GM04504 (cell line): Measurements from ENCODE around the gene GRAMD1B.
"Not testable (repeated sequence)": the region's sequence is repeated elsewhere in the genome, so short reads cannot be mapped to it uniquely, and the experiment has no call there.

Experiments used
- DNase-seq: peaks from one replicate; pipeline ENCODE4 v3.0.0-alpha.2; 2012; ENCODE audit warnings: low read depth

Gene GRAMD1B

GRCh38 chr11:123641495-123641840, 211.4 kb downstream of the GRAMD1B start:
- DNase-seq = no peak

- no peak for DNase-seq
Measured at GRCh38 chr11:123642435-123642834, 212.4 kb downstream of the GRAMD1B start.

- no peak for DNase-seq
Measured at GRCh38 chr11:123645286-123645975, 215.4 kb downstream of the GRAMD1B start.

GRCh38 chr11:123650901-123651300, 220.8 kb downstream of the GRAMD1B start:
- no peak for DNase-seq

GRCh38 chr11:123652599-123652998, 222.5 kb downstream of the GRAMD1B start:
- DNase-seq = no peak

GRCh38 chr11:123653483-123653826, 223.4 kb downstream of the GRAMD1B start:
- no peak for DNase-seq

- DNase-seq = peak; percentile 11
Measured at GRCh38 chr11:123653827-123654565, 223.9 kb downstream of the GRAMD1B start.

- DNase-seq = peak; percentile 9
Measured at GRCh38 chr11:123654566-123655081, 224.6 kb downstream of the GRAMD1B start, which contains the start of gene SCN3B. SCN3B (minus strand) TSS chr11:123654624; CDS start chr11:123653801, 823 bp downstream.

GRCh38 chr11:123659311-123659710, 229.2 kb downstream of the GRAMD1B start:
- DNase-seq = no peak

- not testable (repeated sequence) for DNase-seq
Measured at GRCh38 chr11:123659965-123660364, 229.9 kb downstream of the GRAMD1B start.

GRCh38 chr11:123665306-123665705, 235.2 kb downstream of the GRAMD1B start:
- no peak for DNase-seq

GRCh38 chr11:123670081-123670480, 240.0 kb downstream of the GRAMD1B start:
- no peak for DNase-seq

GRCh38 chr11:123671534-123671933, 241.5 kb downstream of the GRAMD1B start:
- no peak for DNase-seq

- no peak for DNase-seq
Measured at GRCh38 chr11:123672568-123672967, 242.5 kb downstream of the GRAMD1B start.

- no peak for DNase-seq
Measured at GRCh38 chr11:123674297-123674696, 244.2 kb downstream of the GRAMD1B start.
